Measurements from ENCODE around the gene KATNBL1.
"Not testable (repeated sequence)": the region's sequence is repeated elsewhere in the genome, so short reads cannot be mapped to it uniquely, and the experiment has no call there.

GRCh38 chr15:34121786-34122185, 88.1 kb downstream of the KATNBL1 start:
- TF ChIP-seq CTCF (conservative IDR thresholded peaks at IDR 0.05); ZFX (IDR thresholded peaks at IDR 0.05): not testable (repeated sequence)

All from C4-2B (cell line).